ENCODE measurements around the gene PTP4A2.
"Not testable (repeated sequence)": the region's sequence is repeated elsewhere in the genome, so short reads cannot be mapped to it uniquely, and the experiment has no call there.

PTP4A2 gene

DNA sequence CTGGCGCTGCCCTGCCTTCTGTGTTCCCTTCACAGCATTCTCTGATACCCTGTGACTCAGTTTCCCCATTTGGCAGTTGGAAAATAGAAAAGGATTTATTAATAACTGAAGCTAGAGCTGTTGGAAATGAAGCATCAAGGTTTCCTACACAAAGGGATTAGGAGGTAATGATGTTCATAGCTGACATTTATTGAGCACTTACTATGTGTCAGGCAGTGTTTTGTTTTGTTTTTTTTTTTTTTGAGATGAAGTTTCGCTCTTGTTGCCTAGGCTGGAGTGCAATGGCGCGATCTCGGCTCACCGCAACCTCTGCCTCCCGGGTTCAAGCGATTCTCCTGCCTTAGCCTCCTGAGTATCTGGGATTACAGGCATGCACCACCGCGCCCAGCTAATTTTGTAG, 7.5 kb upstream of the PTP4A2 start:
- DNase-seq = not testable (repeated sequence)

DNA sequence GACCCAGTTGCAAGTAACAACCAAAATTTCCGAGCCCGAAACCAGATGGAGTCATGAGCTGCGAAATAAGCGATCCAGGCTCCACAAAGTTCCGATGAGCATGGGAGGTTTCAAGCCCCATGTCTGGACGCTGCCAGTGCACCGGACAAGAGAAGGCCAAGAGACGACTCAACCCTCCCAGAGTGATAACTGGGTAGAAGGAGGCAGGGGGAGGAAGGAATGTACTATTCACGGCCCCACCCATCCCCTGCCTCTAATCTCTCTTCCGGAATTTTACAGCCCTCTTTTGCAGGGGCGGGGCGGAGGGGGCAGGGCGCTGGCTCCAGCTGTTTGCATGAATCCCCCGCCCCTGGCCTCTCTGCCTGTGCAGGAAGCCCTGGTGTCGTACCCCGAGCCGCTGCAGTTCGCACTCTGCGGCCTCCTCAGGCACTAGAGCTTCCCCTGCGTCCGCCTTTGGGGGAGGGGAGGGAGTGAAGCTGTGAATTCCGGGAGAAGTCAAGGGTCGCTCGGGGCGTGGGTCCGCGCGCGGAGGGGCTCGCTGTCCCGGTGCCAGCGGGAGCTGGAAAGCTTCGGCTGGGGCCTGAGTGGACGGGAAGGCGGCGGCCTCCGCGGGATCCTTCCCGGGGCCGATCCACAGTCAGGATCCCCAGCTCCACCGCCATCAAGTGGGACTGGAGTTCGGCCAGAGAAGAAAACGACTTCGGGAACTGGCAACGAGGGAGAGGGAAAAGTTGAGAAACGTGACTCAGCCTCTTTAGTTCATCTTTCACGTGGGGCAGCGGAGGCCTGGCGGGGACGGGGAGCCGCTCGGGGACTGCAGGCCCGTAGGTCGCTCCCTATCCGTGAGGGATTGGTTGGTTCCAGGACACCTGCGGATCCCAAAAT, 6.3 kb upstream of the PTP4A2 start:
- DNase-seq = peak; percentile 28 to 82 (median 52)

DNA sequence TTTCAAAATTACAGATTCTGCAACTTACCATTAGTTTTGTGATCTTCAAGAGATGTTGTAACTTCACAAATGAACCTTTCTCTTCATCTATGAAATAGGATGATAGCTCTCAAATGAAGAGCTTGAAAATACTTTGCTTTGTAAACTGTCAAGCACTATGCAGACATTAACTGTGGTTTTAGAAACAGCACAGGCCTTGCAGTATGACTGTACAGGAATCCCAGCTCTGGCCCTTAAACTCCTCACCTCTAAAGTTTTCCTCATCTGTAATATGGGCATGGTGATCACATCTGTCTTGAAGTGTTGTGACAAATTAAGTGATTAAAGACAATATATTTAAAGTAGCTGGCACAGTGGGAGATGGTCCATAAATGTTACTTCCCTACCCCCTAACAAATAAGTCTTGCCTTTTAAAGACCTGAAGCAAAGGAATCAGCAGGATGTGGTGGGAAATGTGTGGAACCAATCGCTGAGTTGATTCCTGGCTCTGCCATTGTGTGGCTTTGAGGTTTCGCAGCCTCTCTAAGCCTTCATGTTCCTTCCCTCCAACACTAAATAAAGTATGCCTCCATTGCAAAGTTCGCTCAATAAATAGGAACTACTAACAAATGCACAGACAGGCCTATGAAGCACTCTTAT, 5.5 kb upstream of the PTP4A2 start:
- DNase-seq = no peak

DNA sequence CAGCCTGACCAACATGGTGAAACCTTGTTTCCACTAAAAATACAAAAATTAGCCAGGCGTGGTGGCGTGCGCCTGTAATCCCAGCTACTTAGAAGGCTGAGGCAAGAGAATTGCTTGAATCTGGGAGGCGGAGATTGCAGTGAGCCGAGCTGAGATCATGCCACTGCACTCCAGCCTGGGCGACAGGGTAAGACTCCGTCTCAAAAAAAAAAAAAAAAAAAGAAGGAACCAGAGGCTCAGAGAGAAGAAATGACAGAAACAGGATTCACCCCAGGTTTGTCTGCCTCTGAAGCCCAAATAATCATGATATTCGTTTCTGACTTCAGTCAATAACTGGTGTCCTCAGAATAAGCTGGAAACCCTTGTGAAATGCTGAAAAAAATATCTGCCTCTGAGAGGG, 3.9 kb upstream of the PTP4A2 start:
- DNase-seq = not testable (repeated sequence)

DNA sequence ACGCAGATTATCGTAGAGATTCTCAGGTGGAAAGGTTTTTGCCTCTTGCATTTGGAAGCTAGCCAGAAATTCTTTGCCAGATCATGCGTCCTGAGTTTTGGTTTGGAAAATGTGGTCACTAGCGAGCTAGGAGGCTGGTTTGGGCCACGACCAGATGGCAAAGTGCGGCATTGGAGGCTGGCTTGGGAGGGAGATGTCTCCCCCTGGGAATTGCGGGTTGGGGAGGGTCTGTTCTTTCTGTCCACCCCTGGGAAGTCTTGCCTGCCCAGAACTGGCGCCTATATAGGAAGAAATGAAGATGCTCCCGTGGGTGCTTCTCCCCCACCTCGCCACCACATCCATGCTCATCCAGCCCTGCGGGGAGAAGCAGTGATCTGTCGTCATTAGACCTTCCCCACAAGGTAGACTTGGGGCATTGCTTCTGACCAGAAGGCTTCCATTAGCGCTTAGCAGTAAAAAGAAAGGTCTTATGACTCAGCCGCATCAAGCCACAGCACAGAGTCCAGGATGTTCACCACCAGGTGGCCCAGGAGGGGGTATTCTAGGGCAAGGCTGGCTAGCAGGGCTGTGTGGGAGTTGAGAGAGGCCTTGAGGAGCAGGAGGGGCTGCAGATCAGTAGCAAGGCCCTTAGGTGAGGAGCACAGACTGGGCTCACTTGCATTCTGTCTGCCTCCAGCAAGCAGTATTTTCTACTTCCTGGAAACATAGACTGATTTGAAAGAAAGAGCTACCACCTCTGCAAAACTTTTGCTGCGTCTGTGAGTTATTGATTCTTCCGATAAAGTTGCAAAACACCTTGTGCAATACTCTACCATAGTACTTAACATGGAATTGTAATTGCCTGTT, 1.5 kb upstream of the PTP4A2 start:
- DNase-seq = peak in 3 of 4 experiments; percentile 23 to 58 (median 49)

DNA sequence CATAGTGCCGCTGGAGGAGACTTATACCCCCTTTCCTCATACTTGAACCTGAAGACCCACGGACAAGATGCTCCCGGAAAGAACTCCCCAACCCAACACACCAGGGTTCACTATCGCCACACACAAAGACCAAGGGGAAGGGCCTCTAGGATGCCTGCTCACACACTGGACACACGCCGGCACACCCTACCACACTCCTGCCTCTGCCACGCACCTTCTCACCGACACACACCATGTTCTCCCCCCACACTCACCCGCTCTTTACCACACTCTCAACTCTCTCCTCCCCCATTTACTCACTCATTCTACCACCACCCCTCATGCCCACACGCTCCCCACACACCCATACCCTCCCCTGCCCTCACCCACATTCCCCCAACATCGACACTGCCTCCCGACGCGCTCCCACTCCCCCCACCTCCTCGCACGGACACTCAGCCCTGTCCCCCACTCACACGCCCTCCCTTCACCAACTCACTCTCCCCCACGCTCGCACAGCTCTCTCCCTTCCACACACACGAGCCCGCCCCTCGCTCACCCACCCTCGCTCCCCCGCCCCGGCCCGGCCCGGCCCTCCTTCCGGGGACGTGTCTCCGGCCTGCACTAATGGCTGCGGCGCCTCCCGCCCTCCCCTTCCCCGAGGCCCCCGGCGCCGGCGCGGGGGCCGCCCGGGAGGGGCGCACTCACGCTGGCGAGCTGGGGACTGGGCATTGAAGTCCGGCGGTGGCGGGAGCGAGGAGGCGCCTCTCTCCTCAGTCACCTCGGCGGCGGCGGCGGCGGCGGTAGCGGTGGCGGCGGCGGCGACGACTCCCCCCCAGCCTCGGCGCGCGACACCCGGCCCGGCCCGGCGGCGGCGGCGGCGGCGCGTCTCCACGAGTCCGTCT, 626 bp downstream of the PTP4A2 start:
- DNase-seq = peak; percentile 46 to 71 (median 60)

DNA sequence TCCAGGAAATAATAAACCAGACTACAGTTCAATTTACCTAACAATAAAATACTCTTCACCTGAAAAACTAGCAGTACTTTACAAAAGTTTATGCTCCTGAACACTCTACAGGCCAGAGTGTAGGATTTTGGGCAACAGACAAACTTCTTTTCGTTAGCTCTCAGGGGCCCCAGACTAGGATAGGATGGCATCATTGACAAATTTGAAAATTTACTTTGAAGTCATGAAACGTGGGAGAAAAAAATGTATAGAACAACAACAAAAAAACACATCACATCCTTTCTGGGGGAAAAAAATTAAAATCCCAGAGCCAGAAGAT, 1.2 kb downstream of the PTP4A2 start:
- DNase-seq = no peak

DNA sequence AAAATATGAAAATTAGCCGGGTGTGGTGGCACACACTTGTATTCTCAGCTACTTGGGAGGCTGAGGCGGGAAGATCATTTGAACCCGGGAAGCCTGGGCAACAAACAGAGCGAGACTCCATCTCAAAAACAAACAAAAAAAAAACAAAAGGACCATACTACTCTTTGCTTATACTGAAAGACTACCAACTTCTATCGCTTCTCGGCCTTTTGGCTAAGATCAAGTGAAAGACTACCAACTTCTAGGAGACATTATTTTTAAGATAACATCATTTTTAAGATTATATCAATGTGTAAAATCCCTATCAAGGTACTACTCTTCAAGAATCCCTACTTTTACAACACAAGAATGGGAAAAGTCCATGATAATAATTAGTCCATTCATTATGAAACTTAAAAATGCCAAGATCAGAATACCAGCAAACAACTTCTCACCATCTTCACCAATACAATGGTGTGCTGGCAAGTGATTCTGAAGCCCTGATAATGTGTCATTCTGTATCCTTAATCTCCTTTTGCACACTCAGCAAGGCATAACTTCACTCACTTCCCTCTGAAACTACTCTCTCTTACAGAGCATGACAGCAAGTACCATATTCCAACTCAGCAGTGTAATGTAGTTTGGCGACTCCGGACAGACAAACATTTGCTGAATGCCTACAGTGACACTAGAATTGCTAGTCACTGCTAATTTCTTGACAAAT, 1.7 kb downstream of the PTP4A2 start:
- DNase-seq = no peak

DNA sequence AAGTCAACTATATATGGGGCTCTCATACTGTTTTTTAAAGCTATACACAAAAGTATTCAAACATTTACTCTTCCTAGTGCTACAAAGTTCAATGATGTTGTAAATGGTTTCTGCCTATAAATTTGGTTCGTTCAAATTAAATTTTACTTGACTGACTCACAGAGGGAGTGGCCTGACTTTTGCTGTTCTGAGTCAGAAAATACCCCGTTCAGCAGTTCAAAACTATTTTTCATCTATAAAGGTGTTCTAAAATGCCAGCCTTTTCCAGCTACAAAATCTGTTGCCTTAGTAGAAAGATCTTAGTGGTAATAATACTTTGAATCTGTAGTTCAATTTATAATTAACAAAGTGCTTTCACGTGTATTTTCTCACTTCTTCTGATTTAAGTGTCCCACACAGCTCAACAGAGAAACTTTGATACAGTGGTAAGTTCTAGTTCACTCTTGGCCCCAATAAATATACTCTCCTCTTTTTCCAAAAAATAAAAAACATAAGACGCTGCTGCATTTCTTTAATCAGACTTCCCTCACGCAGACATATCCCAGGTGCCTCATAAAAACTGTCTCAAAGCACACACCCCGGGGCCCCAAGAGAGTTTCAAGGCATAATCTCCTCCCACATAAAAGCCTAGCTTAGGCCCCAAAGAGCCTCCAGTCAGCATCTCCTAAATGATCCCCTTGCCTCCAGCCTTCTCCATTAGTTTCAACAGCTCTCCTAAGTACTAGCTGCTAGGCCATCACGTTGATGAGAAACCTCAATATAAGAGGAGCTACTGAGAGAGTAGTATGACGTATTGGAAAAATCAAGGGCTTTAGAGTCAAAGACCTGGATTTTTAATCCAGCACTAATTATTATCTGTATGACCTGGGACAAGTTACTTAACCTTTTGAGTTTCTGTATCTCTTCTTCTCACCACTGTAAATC, 3.2 kb downstream of the PTP4A2 start:
- DNase-seq = no peak

DNA sequence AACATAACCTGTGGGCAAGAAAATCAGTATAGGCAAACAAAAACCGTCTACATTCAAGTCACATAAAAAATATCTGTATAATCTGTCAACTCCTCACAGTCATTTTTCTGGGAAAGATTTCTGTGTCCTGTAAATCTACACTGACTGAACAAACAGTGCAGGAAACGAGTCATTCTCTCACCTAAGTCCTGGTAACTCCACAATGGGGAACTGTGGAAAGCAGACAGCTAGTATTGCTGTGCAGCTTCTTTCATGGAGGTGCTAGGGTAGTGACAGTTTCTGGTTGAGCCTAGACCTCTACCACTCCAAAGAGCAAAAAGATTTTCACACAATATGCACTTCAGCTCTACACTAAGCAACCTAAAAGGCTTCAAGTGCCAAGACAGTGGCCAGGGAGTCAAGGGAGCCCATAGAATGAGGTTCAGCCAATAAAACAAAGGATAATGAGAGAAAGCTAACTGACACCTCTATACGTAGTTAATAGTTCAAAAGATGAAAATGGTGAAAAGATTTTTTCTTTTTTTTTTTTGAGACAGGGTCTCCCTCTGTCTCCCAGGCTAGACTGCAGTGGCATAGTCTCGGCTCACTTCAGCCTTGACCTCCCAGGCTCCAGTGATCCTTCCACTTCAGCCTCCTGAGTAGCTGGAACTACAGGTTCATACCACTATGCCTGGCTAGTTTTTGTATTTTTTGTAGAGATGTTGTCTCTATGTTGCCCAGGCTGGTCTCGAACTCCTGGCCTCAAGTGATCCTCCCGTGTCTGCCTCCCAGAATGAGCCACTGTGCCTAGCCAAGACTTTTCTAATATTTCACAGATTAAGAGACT, 5.5 kb downstream of the PTP4A2 start:
- no peak for DNase-seq

DNA sequence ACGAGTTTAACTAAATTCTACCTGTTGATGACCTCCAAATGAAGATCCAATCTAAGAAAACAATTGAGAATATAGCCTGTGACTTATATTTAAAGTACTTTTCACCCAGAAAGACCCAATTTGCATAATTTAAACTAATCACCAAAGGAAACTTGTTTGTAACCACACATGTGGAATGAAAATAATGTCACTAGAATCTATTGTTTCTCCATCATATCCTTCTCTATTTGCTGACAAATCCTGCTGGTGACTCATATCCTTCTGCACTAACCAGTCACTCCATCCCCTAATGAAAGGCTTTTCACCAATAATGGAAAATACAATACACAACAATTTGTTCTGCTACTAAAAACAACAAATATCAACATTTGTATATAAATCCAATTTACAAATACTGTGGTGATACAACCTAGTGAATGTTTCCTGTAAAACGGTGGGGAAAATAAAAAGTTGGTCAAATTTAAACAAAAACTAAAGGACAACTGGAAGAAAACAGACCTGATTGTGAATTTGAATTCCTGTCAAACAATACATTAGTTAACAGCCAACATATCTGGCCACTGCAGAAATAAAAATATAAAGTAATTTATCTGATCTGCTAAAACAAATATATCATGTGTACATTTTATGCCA, 6.5 kb downstream of the PTP4A2 start:
- DNase-seq = no peak

DNA sequence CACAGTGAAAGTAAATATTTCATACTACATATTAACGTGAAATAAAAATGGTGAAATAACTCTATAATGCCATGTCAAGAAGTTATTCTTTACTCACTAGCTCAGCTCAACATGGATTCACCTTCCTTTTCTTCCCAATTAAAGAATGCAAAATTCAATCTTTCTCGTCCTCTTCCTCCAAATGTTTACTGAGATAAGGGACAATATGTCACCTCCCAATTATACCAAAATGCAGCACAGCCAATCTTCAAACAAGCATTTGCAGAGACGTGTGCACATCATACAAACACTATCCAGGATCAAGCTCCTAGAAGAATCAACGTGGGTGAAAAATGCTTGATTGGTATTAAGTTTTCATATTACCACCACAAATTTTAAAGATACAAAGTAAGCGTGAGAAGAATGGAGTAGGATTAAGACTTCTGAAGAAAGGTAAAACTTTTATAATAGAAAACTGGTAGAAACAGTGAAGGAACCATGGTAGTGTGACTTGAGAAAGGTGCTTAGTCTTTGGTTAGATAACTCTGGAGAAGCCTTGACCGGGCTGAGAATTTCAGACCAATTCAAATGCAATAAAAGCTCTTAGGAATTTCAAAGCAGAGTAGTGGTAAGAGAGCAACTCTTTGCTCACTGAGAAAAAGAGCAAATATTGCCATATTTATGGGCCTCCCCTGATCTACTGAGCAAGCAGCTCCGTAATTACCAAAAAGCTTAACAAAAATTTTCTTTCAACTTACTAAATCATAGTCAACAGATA, 7.2 kb downstream of the PTP4A2 start:
- DNase-seq = no peak

DNA sequence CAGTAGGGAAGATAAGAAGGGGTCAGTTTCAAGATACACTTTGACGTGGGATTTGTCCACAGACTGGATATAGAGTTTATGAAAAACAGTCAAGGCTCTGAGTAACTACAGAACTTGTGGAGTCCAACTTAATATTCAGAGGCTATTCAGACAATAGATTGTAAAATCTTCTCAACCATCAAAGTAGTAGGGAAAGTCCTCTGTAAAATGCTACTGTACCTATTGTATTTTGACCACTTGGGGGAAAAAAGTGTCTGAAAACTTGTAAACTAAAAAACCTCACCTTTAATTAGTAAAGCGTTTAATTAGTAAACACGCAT, 10.5 kb downstream of the PTP4A2 start:
- no peak for DNase-seq

DNA sequence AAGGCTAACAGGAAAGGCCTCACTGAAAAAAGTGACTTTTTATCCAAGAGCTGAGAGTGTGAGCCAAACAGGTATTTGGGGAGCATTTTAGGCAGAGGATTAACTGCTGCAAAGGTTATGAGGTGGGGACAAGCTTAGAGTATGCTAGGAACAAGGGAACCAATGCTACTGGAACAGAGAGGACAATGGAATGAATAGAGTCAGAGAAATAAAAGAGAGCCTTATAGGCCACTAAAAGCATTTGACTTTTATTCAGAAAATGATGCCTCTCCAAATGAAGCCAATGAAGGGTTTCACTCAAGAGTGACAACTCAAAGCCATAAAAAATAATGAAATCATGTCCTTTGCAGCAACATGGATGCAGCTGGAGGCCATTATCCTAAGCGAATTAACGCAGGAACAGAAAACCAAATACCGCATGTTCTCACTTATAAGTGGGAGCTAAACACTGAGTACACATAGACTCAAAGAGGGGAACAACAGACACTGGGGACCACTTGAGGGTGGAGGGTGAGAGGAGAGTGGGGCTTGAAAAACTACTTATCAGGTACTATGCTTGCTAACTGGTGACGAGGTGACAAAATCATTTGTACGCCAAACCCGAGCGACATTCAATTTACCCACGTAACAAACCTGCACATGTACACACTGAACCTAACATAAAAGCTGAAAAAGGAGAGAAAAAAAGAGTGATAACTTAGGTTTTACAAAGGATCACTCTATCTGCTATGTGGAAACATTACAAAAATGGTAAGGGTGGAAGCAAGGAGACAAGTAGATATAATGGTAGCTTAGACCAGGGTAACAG, 11.1 kb downstream of the PTP4A2 start:
- no peak for DNase-seq

DNA sequence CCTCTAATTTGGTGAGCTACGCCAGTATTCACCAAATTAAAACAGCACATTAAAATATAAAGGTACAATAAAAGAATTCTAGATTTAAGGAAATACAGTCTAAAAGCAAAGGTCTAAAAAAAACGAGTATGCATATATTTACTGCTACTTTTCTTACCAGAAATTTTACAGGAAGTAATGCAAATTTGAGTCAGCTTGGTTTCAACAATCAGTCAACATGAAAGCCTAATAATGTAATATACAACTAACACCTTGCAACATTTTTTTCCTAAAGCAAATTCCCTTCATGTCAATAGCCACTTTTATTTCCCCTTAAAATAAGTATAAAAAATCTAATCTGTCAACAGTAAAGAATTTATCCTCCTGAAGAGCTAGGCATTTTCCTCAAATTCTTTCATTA, 11.9 kb downstream of the PTP4A2 start:
- no peak for DNase-seq

DNA sequence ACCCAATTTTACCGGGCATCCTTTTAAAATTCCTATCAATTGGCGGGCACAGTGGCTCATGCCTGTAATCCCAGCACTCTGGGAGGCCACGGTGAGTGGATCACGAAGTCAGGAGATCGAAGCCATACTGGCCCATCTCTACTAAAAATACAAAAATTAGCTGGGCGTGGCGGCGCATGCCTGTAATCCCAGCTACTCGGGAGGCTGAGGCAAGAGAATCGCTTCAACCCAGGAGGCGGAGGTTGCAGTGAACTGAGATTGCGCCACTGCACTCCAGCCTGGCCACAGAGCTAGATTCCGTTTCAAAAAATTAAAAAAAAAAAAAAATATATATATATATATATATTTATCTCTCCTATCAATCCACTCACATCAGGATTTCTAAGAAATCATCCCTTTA, 12.3 kb downstream of the PTP4A2 start:
- DNase-seq = not testable (repeated sequence)

DNA sequence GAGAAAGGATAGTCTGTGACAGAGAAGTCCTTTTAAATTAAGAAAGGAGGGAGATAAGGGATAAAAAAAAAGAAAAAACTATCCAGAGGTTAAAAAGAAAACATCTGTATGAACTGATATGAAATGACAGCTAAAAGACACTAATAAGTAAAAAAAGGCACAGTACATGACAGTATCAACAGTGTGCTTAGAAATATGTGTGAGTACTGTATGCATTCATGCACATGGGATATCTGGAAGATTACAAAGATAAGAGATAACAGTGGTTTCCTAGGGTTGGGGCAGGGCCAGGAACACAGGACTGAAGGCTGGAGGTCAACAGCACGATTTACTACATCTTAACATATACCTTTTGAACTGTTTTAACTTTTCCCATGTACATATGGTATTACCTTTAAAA, 13.3 kb downstream of the PTP4A2 start:
- no peak for DNase-seq
